HG03064 (cell line): ENCODE results near the gene B4GALNT2.
"Not testable (repeated sequence)": the region's sequence is repeated elsewhere in the genome, so short reads cannot be mapped to it uniquely, and the experiment has no call there.

Experiments
- ATAC-seq: cut with Tn5 transposase; IDR thresholded peaks from one replicate; pipeline ENCODE4 v1.9.1; 2021; ENCODE audit warnings: low read depth; ENCODE audit not compliant: unreplicated experiment

Gene B4GALNT2, protein sequence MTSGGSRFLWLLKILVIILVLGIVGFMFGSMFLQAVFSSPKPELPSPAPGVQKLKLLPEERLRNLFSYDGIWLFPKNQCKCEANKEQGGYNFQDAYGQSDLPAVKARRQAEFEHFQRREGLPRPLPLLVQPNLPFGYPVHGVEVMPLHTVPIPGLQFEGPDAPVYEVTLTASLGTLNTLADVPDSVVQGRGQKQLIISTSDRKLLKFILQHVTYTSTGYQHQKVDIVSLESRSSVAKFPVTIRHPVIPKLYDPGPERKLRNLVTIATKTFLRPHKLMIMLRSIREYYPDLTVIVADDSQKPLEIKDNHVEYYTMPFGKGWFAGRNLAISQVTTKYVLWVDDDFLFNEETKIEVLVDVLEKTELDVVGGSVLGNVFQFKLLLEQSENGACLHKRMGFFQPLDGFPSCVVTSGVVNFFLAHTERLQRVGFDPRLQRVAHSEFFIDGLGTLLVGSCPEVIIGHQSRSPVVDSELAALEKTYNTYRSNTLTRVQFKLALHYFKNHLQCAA

DNA sequence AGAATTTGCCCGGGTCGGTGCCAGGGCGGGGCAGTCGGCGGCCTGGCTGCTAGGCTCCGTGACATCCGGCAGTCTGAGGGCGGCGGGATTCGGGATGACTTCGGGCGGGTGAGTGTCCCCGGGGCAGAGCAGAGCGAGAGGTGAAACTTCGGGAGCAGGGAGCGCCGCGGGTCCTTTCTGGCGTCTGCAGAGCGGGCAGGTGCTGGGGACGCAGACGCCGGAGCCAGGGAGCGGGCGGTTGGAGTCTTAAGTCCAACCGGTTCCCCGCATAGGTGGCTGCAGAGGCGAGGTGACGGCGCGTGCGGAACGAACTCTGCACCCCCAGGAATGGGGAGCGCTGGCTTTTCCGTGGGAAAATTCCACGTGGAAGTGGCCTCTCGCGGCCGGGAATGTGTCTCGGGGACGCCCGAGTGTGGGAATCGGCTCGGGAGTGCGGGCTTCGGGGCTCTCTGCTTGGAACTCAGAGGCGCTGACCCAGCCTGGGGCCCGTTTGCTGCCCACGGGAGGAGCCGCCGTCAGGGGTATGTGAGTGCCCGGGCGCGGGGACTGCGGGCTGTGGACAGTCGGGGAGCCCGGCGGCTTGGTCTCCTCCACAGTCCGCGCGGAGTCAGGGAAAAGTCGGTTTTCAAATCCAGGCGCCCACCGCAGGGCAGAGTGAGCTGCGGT lies at the start of gene B4GALNT2:
B4GALNT2 (plus strand) TSS at position 71 of the 666 bp plus-strand sequence; CDS start at position 95, 24 bp downstream.
- no peak for ATAC-seq

DNA sequence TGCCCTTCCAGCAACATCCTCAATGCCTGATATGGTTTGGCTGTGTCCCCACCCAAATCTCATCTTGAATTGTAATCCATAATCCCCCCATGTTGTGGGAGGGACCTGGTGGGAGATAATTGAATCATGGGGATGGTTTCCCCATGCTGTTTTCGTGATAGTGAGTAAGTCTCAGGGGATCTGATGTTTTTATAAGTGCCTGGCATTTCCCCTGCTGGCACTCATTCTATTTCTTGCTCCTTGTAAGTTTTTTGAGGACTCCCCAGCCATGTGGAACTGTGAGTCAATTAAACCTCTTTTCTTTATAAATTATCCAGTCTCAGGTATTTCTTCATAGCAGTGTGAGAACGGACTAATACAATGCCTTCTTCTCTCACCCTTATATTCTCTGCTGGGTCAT lies 47.5 kb upstream of the B4GALNT2 start:
- not testable (repeated sequence) for ATAC-seq

- ATAC-seq, result no peak
Observed at GRCh38 chr17:49085565-49086315, 46.8 kb upstream of the B4GALNT2 start.

DNA sequence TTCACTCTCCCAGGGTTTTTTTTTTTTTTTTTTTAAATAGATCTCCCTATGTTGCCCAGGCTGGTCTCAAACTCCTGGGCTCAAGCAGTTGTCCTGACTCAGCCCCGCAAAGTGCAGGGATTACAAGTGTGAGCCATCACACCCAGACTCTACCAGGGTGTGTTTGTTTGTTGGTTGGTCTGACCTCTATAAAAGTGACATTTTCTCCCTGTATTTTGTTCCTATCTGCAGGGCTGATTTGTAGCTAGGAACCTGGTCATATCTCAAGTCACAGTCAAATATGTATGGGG lies 46.3 kb upstream of the B4GALNT2 start:
- no peak for ATAC-seq

- no peak for ATAC-seq
Observed at GRCh38 chr17:49086649-49087048, 45.9 kb upstream of the B4GALNT2 start.

DNA sequence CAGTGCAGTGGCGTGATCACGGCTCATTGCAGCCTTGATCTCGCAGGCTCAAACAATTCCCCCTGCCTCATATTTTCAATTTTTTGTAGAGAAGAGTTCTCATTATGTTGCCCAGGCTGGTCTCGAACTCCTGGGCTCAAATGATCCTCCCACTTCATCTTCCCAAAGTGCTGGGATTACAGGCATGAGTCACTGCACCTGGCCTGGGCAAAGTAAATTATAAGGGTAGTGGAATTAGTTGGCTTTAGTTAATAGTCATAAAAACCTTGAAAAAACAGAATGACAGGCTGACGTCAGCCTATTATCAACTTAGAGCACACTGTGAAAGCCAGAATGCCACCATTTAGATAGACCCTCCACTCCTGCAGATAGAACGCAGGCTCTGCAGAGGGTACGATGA lies 43.5 kb upstream of the B4GALNT2 start:
- no peak for ATAC-seq

DNA sequence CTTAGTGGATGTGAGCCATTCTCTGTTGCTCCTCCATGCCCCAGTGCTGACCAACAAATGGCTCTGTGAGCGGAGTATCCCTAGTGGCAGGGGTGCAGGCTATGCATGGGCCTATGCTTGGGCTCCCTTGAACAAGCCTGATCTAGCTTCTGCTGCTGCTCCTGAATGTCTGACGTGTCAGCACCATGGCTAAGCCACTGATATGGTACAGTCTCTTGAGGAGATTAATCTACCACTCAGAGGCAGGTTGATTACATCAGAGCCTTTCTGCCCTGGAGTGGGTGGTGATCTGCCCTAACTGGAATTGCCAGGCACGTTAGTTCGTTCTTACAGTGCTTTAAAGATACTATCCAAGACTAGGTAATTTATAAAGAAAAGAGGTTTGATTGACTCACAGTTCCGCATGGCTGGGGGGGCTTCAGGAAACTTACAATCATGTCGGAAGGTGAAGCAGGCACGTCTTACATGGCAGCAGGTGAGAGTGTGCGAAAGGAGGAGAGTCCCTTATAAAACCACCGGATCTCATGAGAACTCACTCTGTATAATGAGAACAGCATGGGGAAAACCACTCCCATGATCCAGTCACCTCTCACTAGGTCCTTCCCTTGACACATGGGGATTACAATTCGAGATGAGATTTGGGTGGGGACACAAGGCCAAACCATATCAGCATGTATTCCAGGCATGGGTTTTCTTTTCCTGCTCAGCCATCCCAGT lies 41.5 kb upstream of the B4GALNT2 start:
- no peak for ATAC-seq

GRCh38 chr17:49093131-49093530 lies 39.4 kb upstream of the B4GALNT2 start:
- no peak for ATAC-seq

- no peak for ATAC-seq
Observed at GRCh38 chr17:49100601-49101000, 32.0 kb upstream of the B4GALNT2 start.

- ATAC-seq, result no peak
Observed at GRCh38 chr17:49101054-49101534, 31.5 kb upstream of the B4GALNT2 start.

DNA sequence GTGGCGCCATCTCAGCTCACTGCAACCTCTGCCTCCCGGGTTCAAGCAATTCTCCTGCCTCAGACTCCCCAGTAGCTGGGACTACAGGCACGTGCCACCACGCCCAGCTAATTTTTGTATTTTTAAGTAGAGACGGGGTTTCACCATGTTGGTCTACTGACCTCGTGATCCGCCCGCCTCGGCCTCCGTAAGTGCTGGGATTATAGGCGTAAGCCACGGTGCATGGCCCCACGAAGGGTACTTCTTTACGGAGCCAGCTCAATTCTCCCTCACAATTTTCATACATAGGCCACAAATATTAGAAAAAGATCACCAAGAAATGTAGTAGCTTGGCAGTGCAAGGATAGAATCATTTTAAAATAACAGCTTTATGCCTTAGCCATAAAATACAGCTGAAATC lies 29.2 kb upstream of the B4GALNT2 start:
- ATAC-seq, result not testable (repeated sequence)

DNA sequence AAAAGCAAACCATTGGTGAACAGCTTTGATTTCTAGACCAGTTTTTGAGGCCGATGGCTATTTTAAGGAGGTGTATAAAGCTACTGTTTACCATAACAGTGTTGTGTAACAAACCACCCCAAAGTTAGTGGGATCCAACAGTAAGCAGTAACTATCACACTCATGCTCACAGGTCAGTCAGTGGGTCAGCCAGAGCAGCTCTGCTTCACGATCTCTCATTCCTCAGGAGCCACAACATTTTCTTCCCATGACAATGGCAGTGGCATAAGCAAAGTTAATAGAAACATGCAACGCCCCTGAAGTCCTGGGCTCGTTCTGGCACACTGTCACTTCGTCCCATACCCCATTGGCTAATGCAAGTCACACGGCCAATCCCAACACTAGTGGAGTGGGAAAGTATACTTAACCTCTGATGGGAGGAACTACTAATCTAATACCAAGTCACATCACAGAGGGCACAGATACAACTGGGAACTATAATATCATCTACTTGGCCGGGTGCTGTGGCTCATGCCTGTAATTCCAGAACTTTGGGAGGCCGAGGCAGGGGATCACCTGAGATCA lies 28.0 kb upstream of the B4GALNT2 start:
- no peak for ATAC-seq

DNA sequence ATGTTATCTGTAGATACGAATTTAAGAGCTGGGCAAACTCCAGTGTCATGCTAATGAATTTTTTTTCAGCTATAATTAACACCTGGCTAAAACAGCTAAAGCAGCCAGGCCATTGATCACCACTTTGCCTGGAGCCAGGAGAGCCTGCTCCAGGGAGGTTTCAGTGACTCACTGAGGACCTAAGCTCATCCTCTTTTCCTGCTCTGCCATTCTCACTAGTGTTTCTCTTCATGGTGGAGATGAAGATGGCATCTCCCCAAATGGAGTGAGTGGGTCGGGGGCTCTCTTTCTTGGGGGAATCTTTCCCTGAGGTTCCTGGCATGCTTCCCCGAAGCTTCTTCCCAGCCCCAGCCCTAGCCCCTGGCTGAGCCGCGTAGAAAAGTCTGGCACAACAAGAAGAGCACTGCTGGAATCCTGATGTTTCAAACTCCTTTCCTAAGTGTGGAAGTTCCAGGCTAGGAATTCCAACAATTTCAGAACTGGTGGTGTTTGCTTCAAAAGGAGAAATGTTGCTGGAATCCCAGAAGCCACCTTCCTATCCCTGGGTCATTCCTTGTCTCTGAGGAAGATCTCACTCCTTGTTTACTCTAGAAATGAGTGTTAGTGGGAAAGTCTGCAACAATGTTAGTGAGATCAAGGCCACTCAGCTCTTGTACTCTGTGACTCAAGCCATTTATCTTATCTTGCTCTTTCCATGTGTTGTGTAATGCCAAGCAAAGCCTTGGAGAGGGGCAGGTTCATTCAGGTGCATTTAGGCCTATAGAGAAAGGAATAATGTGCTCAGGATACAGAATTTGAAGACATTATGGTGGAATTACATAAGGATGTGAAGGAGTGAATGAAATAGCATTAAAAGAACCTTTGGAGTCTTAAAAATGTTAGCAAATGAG lies 26.0 kb upstream of the B4GALNT2 start:
- no peak for ATAC-seq

DNA sequence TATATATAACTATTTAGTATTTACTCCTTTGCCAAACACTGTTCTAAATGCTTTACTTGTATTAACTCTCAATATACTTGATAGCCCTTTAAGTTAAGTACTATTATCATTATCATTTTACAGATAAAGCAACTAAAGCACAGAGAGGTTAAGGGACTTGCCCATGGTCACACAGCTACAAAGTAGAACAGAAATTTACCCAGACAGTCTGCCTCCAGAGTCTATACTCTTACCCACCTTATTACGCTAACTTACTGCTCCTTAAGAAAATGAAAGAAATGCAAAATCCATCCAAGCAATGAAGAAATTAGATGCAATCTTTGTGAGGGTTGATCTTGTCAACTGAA lies 25.4 kb upstream of the B4GALNT2 start:
- ATAC-seq, result no peak

GRCh38 chr17:49108318-49108717 lies 24.3 kb upstream of the B4GALNT2 start:
- no peak for ATAC-seq

GRCh38 chr17:49110509-49110908 lies 22.1 kb upstream of the B4GALNT2 start:
- ATAC-seq, result no peak

- no peak for ATAC-seq
Observed at GRCh38 chr17:49111934-49112333, 20.6 kb upstream of the B4GALNT2 start.

GRCh38 chr17:49112936-49113335 lies 19.6 kb upstream of the B4GALNT2 start:
- ATAC-seq, result no peak

GRCh38 chr17:49114703-49115102 lies 17.9 kb upstream of the B4GALNT2 start:
- no peak for ATAC-seq
